OCI-LY1 (cell line): ENCODE measurements around the gene LCN6.

ENCODE experiments used
- H2AFZ ChIP-seq: fragments of 200-600 bp; sonication (generic), shearing (Covaris generic); 2 replicates; pipeline ENCODE4 v1.6.0; 2014; ENCODE audit warnings: antibody characterized with exemption, mild to moderate bottlenecking, low read length
- H3F3A ChIP-seq: fragments of 200-600 bp; sonication (generic), shearing (Covaris generic); 2 replicates; pipeline ENCODE4 v1.6.0; 2014; ENCODE audit warnings: mild to moderate bottlenecking, antibody characterized with exemption, low read length, moderate library complexity; ENCODE audit not compliant: insufficient read depth
- H3K27ac ChIP-seq: fragments of 200-600 bp; sonication (generic); 2 replicates; pipeline ENCODE4 v1.5.1; 2014; ENCODE audit warnings: low read length, mixed run types, mild to moderate bottlenecking, low read depth; ENCODE audit not compliant: poor library complexity, severe bottlenecking
- H3K27me3 ChIP-seq: fragments of 200-600 bp; sonication (generic); 2 replicates; pipeline ENCODE4 v1.6.0; 2014; ENCODE audit warnings: antibody characterized with exemption, mild to moderate bottlenecking, low read length, moderate library complexity; ENCODE audit not compliant: insufficient read depth
- H3K36me3 ChIP-seq: fragments of 200-600 bp; sonication (generic); 2 replicates; pipeline ENCODE4 v1.6.1; 2014; ENCODE audit warnings: mild to moderate bottlenecking, antibody characterized with exemption, low read length, moderate library complexity, mixed read lengths; ENCODE audit not compliant: insufficient read depth
- H3K4me1 ChIP-seq: fragments of 200-600 bp; sonication (generic); 2 replicates; pipeline ENCODE4 v1.5.1; 2014; ENCODE audit warnings: mild to moderate bottlenecking, low read length, moderate library complexity; ENCODE audit not compliant: insufficient read depth, severe bottlenecking
- H3K4me2 ChIP-seq: fragments of 200-600 bp; sonication (generic), shearing (Covaris generic); 2 replicates; pipeline ENCODE4 v1.6.1; 2014; ENCODE audit warnings: low read length
- H3K4me3 ChIP-seq: fragments of 200-600 bp; sonication (generic); 2 replicates; pipeline ENCODE4 v1.5.1; 2014; ENCODE audit warnings: low read length, low read depth, mild to moderate bottlenecking, mixed read lengths; ENCODE audit not compliant: poor library complexity, severe bottlenecking
- H3K79me2 ChIP-seq: fragments of 200-600 bp; shearing (Covaris generic); 2 replicates; pipeline ENCODE4 v1.6.1; 2016; ENCODE audit warnings: mixed run types, low read length, mixed read lengths; ENCODE audit not compliant: insufficient read depth
- H3K9ac ChIP-seq: fragments of 200-600 bp; sonication (generic), shearing (Covaris generic); 2 replicates; pipeline ENCODE4 v1.6.1; 2014; ENCODE audit warnings: mild to moderate bottlenecking, low read length, mixed read lengths
- H3K9me2 ChIP-seq: fragments of 200-600 bp; sonication (generic), shearing (Covaris generic); 2 replicates; pipeline ENCODE4 v1.6.1; 2014; ENCODE audit warnings: low read depth, mild to moderate bottlenecking, low read length, mixed read lengths
- H3K9me3 ChIP-seq: fragments of 200-600 bp; shearing (Covaris generic); 2 replicates; pipeline ENCODE4 v1.6.1; 2014; ENCODE audit warnings: low read length, mixed read lengths
- H4K20me1 ChIP-seq: fragments of 200-600 bp; sonication (generic), shearing (Covaris generic); 2 replicates; pipeline ENCODE4 v1.6.0; 2016; ENCODE audit warnings: mild to moderate bottlenecking, low read length; ENCODE audit not compliant: insufficient read depth
- EZH2 ChIP-seq: fragments of 200-600 bp; sonication (generic), shearing (Covaris generic); IDR thresholded peaks from 2 replicates; pipeline ENCODE4 v1.8.0; 2017; ENCODE audit warnings: borderline replicate concordance, mixed run types, mild to moderate bottlenecking, antibody characterized with exemption, low read length, moderate library complexity, mixed read lengths
- TF ChIP-seq, protein P1 (sequence below): fragments of 200-600 bp; sonication (generic), shearing (Covaris generic); IDR thresholded peaks from 2 replicates; pipeline ENCODE4 v1.5.1; 2017; ENCODE audit warnings: mild to moderate bottlenecking, antibody characterized with exemption, low read length, moderate library complexity, mixed read lengths

LCN6 gene

GRCh38 chr9:136703276-136703860 lies 45.0 kb downstream of the LCN6 start:
- no peak overlapping the region for H3K9ac ChIP-seq

GRCh38 chr9:136701668-136702053 lies 46.7 kb downstream of the LCN6 start:
- H3K79me2 ChIP-seq: no peaks in the 10 kb centered on the region
- H3K4me1 ChIP-seq: peaks cover 7% of the 10 kb centered on the region
- no peak overlapping the region for H2AFZ ChIP-seq
- H3K4me2 ChIP-seq: no peak overlapping the region
- TF ChIP-seq EZH2: no peak
- TF ChIP-seq, protein P1, sequence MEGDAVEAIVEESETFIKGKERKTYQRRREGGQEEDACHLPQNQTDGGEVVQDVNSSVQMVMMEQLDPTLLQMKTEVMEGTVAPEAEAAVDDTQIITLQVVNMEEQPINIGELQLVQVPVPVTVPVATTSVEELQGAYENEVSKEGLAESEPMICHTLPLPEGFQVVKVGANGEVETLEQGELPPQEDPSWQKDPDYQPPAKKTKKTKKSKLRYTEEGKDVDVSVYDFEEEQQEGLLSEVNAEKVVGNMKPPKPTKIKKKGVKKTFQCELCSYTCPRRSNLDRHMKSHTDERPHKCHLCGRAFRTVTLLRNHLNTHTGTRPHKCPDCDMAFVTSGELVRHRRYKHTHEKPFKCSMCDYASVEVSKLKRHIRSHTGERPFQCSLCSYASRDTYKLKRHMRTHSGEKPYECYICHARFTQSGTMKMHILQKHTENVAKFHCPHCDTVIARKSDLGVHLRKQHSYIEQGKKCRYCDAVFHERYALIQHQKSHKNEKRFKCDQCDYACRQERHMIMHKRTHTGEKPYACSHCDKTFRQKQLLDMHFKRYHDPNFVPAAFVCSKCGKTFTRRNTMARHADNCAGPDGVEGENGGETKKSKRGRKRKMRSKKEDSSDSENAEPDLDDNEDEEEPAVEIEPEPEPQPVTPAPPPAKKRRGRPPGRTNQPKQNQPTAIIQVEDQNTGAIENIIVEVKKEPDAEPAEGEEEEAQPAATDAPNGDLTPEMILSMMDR: no peak
- peaks cover 21% of the 10 kb centered on the region; the same call in 1 of the 2 replicates for H3K27me3 ChIP-seq
- no peaks in the 10 kb centered on the region for H4K20me1 ChIP-seq
- H3F3A ChIP-seq: no peaks in the 10 kb centered on the region
- H3K9ac ChIP-seq: no peak overlapping the region
- H3K36me3 ChIP-seq: no peaks in the 10 kb centered on the region
- no peaks in the 10 kb centered on the region for H3K9me2 ChIP-seq
- H3K27ac ChIP-seq: no peak overlapping the region
- no peak overlapping the region for H3K4me3 ChIP-seq
- no peaks in the 10 kb centered on the region for H3K9me3 ChIP-seq

More at GRCh38 chr9:136703276-136703860, 45.0 kb downstream of the LCN6 start:
- no peak overlapping the region for H3K4me3 ChIP-seq
- H3K9me3 ChIP-seq: no peaks in the 10 kb centered on the region
- no peak overlapping the region for H3K4me2 ChIP-seq
- H3K36me3 ChIP-seq: no peaks in the 10 kb centered on the region
- no peak overlapping the region for H3K27ac ChIP-seq
- H3K4me1 ChIP-seq: no peaks in the 10 kb centered on the region
- no peaks in the 10 kb centered on the region for H3K9me2 ChIP-seq
- no peak overlapping the region for H2AFZ ChIP-seq
- no peaks in the 10 kb centered on the region for H4K20me1 ChIP-seq
- no peaks in the 10 kb centered on the region for H3F3A ChIP-seq
- peaks cover 14% of the 10 kb centered on the region; the same call in 1 of the 2 replicates for H3K27me3 ChIP-seq
- TF ChIP-seq, protein P1: no peak
- TF ChIP-seq EZH2: no peak
- H3K79me2 ChIP-seq: no peaks in the 10 kb centered on the region

DNA sequence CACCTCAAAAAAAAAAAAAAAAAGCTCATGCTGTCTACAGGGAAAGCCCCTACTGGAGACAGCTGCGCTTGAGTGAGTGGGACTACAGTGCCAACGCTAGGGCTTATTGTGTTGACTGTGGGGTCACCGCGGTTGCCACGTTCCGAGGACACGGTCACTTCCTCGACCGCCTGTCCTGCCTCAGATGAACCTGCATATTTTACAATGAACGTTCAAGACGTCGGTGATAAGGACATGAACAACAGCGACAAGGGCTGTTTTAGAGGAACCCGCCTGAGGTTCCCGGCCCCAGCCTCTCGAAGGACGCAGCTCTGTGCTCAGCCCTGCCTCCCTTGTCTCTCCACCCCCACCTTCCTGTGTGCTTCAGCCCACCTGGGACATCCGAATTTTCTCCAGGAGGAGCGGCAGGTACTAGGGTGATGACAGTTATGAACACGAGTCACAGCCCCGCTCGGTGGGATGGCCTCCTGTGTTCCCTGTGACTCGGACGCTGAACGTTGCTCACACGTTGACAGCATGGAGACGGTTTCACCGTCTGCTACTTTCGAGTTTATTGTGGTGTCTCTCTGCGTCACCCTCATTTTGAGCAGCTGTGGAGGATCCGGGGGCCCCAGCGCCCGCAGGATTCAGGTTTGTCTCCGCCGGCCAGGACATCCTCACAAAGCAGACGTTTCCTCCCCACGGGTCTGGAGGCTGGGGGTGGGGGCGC lies 47.2 kb downstream of the LCN6 start:
- H3K4me2 ChIP-seq: no peak overlapping the region
- H3K9ac ChIP-seq: no peak overlapping the region
- peaks cover 11% of the 10 kb centered on the region for H3K4me1 ChIP-seq
- H3K27ac ChIP-seq: no peak overlapping the region
- no peaks in the 10 kb centered on the region for H3F3A ChIP-seq
- no peaks in the 10 kb centered on the region for H4K20me1 ChIP-seq
- H3K27me3 ChIP-seq: peaks cover 24% of the 10 kb centered on the region; the same call in 1 of the 2 replicates
- H2AFZ ChIP-seq: no peak overlapping the region
- no peaks in the 10 kb centered on the region for H3K9me2 ChIP-seq
- no peaks in the 10 kb centered on the region for H3K9me3 ChIP-seq
- no peaks in the 10 kb centered on the region for H3K79me2 ChIP-seq
- H3K36me3 ChIP-seq: no peaks in the 10 kb centered on the region
- H3K4me3 ChIP-seq: no peak overlapping the region
- TF ChIP-seq, protein P1: no peak
- no peak for TF ChIP-seq EZH2
